Measurements from ENCODE around the gene OLFML2A.
"Not testable (repeated sequence)": the region's sequence is repeated elsewhere in the genome, so short reads cannot be mapped to it uniquely, and the experiment has no call there.

Gene OLFML2A

GRCh38 chr9:124776954-124777648 lies at the start of gene OLFML2A:
OLFML2A (plus strand) TSS chr9:124777133; CDS start chr9:124777271, 138 bp downstream.
- ATAC-seq = peak; percentile 30 to 39

GRCh38 chr9:124730772-124731171 lies 46.2 kb upstream of the OLFML2A start:
- ATAC-seq = no peak

- no peak for ATAC-seq
These were observed 42.8 kb upstream of the OLFML2A start for GRCh38 chr9:124733964-124734740.

- ATAC-seq = not testable (repeated sequence)
These were observed 42.2 kb upstream of the OLFML2A start for GRCh38 chr9:124734741-124735083.

- ATAC-seq = peak in 1 of 2 donors; percentile 33
These were observed 41.8 kb upstream of the OLFML2A start for GRCh38 chr9:124735121-124735520.

- ATAC-seq = not testable (repeated sequence)
These were observed 38.9 kb upstream of the OLFML2A start for GRCh38 chr9:124738075-124738474.

- ATAC-seq = no peak
These were observed 37.6 kb upstream of the OLFML2A start for GRCh38 chr9:124739360-124739759.

- ATAC-seq = no peak
These were observed 35.8 kb upstream of the OLFML2A start for GRCh38 chr9:124741149-124741548.

GRCh38 chr9:124741662-124742061 lies 35.3 kb upstream of the OLFML2A start:
- ATAC-seq = no peak

- no peak for ATAC-seq
These were observed 34.0 kb upstream of the OLFML2A start for GRCh38 chr9:124742940-124743339.

- no peak for ATAC-seq
These were observed 33.1 kb upstream of the OLFML2A start for GRCh38 chr9:124743686-124744348.

- ATAC-seq = no peak
These were observed 29.9 kb upstream of the OLFML2A start for GRCh38 chr9:124747065-124747464.

- no peak for ATAC-seq
These were observed 27.6 kb upstream of the OLFML2A start for GRCh38 chr9:124749284-124749683.

- ATAC-seq = no peak
These were observed 27.2 kb upstream of the OLFML2A start for GRCh38 chr9:124749781-124750180.

GRCh38 chr9:124752967-124753366 lies 24.0 kb upstream of the OLFML2A start:
- no peak for ATAC-seq

- no peak for ATAC-seq
These were observed 22.6 kb upstream of the OLFML2A start for GRCh38 chr9:124754289-124754688.

GRCh38 chr9:124755061-124755460 lies 21.9 kb upstream of the OLFML2A start:
- peak; percentile 53 to 70 for ATAC-seq

GRCh38 chr9:124756011-124756410 lies 20.9 kb upstream of the OLFML2A start:
- no peak for ATAC-seq

GRCh38 chr9:124757616-124758015 lies 19.3 kb upstream of the OLFML2A start:
- no peak for ATAC-seq

- no peak for ATAC-seq
These were observed 18.9 kb upstream of the OLFML2A start for GRCh38 chr9:124758061-124758460.

GRCh38 chr9:124758691-124759090 lies 18.2 kb upstream of the OLFML2A start:
- no peak for ATAC-seq

GRCh38 chr9:124759327-124759726 lies 17.6 kb upstream of the OLFML2A start:
- no peak for ATAC-seq

- ATAC-seq = no peak
These were observed 16.2 kb upstream of the OLFML2A start for GRCh38 chr9:124760719-124761118.

- ATAC-seq = no peak
These were observed 15.7 kb upstream of the OLFML2A start for GRCh38 chr9:124761196-124761595.
